ENCODE results near the gene C19orf85.

DNA sequence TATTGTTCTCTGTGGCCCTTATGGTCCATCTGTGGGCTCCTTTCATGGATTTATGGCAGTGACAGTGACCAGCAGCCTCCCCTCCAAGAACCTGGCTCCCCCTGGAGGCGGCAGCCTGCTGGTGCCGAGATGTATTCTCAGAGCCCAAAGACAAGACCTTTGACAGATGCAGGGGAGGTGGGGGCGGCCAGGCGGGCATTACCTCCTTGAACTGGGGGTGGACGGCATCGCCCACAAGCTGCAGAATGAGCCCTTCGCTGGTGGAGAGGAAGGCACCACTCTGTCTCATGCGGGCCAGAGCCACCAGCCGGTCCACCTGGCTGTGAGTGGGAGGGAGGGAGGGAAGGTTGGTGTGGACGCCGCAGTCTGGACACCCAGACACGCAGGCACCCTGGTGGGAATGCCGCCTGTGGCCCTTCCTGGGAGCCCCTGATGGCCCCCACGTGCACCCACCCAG is 9.7 kb downstream of the C19orf85 start:
- TF ChIP-seq, protein P1, sequence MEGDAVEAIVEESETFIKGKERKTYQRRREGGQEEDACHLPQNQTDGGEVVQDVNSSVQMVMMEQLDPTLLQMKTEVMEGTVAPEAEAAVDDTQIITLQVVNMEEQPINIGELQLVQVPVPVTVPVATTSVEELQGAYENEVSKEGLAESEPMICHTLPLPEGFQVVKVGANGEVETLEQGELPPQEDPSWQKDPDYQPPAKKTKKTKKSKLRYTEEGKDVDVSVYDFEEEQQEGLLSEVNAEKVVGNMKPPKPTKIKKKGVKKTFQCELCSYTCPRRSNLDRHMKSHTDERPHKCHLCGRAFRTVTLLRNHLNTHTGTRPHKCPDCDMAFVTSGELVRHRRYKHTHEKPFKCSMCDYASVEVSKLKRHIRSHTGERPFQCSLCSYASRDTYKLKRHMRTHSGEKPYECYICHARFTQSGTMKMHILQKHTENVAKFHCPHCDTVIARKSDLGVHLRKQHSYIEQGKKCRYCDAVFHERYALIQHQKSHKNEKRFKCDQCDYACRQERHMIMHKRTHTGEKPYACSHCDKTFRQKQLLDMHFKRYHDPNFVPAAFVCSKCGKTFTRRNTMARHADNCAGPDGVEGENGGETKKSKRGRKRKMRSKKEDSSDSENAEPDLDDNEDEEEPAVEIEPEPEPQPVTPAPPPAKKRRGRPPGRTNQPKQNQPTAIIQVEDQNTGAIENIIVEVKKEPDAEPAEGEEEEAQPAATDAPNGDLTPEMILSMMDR (IDR thresholded peaks at IDR 0.05; ENCODE audit: insufficient read depth, low read length), result peak; percentile 64
- TF ChIP-seq GABPA (IDR thresholded peaks at IDR 0.05; ENCODE audit: low read depth), result no peak
- TF ChIP-seq REST (IDR thresholded peaks at IDR 0.05; ENCODE audit: insufficient replicate concordance, low read depth), result no peak
- no peak for TF ChIP-seq POLR2AphosphoS5 (IDR thresholded peaks at IDR 0.05; ENCODE audit: low read depth)
- TF ChIP-seq SPI1 (IDR thresholded peaks at IDR 0.05; ENCODE audit: borderline replicate concordance, low read depth), result no peak
